8988T (cell line): ENCODE results near the gene PLCB1.

Experiments
- DNase-seq: peaks from one replicate; pipeline ENCODE4 v3.0.0; 2011

PLCB1 gene

GRCh38 chr20:8213831-8214587 lies 81.9 kb downstream of the PLCB1 start:
- no peak for DNase-seq

GRCh38 chr20:8215361-8215781 lies 83.3 kb downstream of the PLCB1 start:
- no peak for DNase-seq

- DNase-seq, result no peak
Observed at GRCh38 chr20:8216375-8217200, 84.5 kb downstream of the PLCB1 start.

- no peak for DNase-seq
Observed at GRCh38 chr20:8218861-8219260, 86.8 kb downstream of the PLCB1 start.

- no peak for DNase-seq
Observed at GRCh38 chr20:8219403-8219802, 87.3 kb downstream of the PLCB1 start.

- no peak for DNase-seq
Observed at GRCh38 chr20:8220716-8221115, 88.7 kb downstream of the PLCB1 start.

GRCh38 chr20:8221887-8222419 lies 89.9 kb downstream of the PLCB1 start:
- DNase-seq, result no peak

GRCh38 chr20:8223091-8223870 lies 91.2 kb downstream of the PLCB1 start:
- DNase-seq, result no peak

GRCh38 chr20:8225658-8226057 lies 93.6 kb downstream of the PLCB1 start:
- DNase-seq, result no peak

GRCh38 chr20:8226106-8226505 lies 94.0 kb downstream of the PLCB1 start:
- no peak for DNase-seq

- DNase-seq, result no peak
Observed at GRCh38 chr20:8227293-8227692, 95.2 kb downstream of the PLCB1 start.

- DNase-seq, result no peak
Observed at GRCh38 chr20:8228315-8228714, 96.2 kb downstream of the PLCB1 start.

GRCh38 chr20:8229090-8229489 lies 97.0 kb downstream of the PLCB1 start:
- DNase-seq, result no peak

GRCh38 chr20:8231038-8231437 lies 99.0 kb downstream of the PLCB1 start:
- no peak for DNase-seq

- DNase-seq, result no peak
Observed at GRCh38 chr20:8232332-8232731, 100.3 kb downstream of the PLCB1 start.

GRCh38 chr20:8234580-8234979 lies 102.5 kb downstream of the PLCB1 start:
- DNase-seq, result no peak

GRCh38 chr20:8242066-8242465 lies 110.0 kb downstream of the PLCB1 start:
- no peak for DNase-seq

GRCh38 chr20:8242827-8243724 lies 111.0 kb downstream of the PLCB1 start:
- DNase-seq, result no peak

- DNase-seq, result no peak
Observed at GRCh38 chr20:8244637-8245036, 112.6 kb downstream of the PLCB1 start.

GRCh38 chr20:8246153-8246552 lies 114.1 kb downstream of the PLCB1 start:
- no peak for DNase-seq

GRCh38 chr20:8246716-8247115 lies 114.7 kb downstream of the PLCB1 start:
- no peak for DNase-seq

- DNase-seq, result no peak
Observed at GRCh38 chr20:8248051-8248450, 116.0 kb downstream of the PLCB1 start.
